Measurements from ENCODE around the gene TMEM30A. TPM values are rescaled to one million over a fixed set of nuclear protein-coding genes. Genes with fewer than 3 reads are reported as not detected.
A peak's percentile ranks its signal among the peaks of the same experiment; 100 is the strongest.

Gene TMEM30A
- total and polyA plus RNA-seq, 2 of the 13 experiments (the other 11 are each of a cell fraction or from before 2014, with no cell fraction given): 17.6 to 54.4 TPM

DNA sequence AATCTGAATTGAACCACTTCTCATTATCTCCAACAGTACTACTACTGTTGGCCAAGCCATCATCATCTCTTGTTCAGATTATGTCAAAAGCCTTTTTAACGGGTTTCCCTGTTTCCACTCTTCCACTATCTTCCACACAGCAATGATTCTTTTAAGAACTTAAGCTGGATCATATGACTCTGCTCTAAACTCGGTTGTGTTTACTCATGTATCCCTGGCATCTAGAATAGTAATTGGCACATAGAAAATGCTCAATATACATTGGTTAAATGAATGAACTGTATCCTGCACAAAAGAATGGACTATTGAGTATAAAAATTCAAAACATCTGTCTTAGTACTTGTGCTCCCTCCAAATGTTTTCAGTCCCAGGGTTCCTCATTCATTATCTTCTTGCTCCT lies 38.2 kb downstream of the TMEM30A start:
- intact Hi-C loops (cut with micrococcal nuclease; ENCODE audit: unreplicated experiment): no loop called here
- Histone ChIP-seq H3K36me3 (replicated peaks in 1 of 2; ENCODE audit: control insufficient read depth in 1 of 2, insufficient read depth in 2 of 2, low read length in 2 of 2) (no peaks in the 10 kb centered on the region; a peak in 1 of 5 replicates), H3K4me2 (ENCODE audit: low read depth, low read length) (no peak overlapping the region), H3K27me3 (ENCODE audit: control insufficient read depth in 1 of 2, insufficient read depth in 2 of 2, low read length in 2 of 2) (no peaks in the 10 kb centered on the region; a peak in 1 of 5 replicates), H3K4me1 (ENCODE audit: insufficient read depth, low read length) (peaks cover 15% of the 10 kb centered on the region), H3K27ac (ENCODE audit: extremely low read length, insufficient read depth, low read length) (no peak overlapping the region), H3K4me3 (replicated peaks in 1 of 3; ENCODE audit: insufficient read depth in 1 of 3, low read depth in 2 of 3, low read length in 3 of 3) (no peak overlapping the region), H2AFZ (ENCODE audit: low read length) (no peak overlapping the region), H3K9me3 (ENCODE audit: low read length) (no peaks in the 10 kb centered on the region), H3K9ac (ENCODE audit: insufficient read depth, low read depth, low read length) (no peak overlapping the region), H3K79me2 (ENCODE audit: insufficient read depth, low read length) (peaks cover 21% of the 10 kb centered on the region), H4K20me1 (ENCODE audit: insufficient read depth, low read length) (peaks cover 5% of the 10 kb centered on the region; the same call in 1 of the 2 replicates)
- no peak for TF ChIP-seq NFYB (CRISPR knock-in tag; IDR thresholded peaks at IDR 0.05)
- no peak for DNase-seq (ENCODE audit: low spot score)
- in situ Hi-C loops (cut with HindIII; ENCODE audit: extremely low pct_ligation_motif_present, low pct_unique_long_range_greater_than_20kb): no loop called here
- no peak for ATAC-seq
- ChIA-PET CTCF (ENCODE audit: low intra/inter-chr PET ratio, low total read pairs) (no interaction called here), POLR2A (no interaction called here)
- WGBS (ENCODE audit: low lambda C conversion rate): 0% methylated on average over 2 of the region's 2 CpGs
- no peak for FAIRE-seq
- no TSS peak for BruUV-seq (replicated peaks)

DNA sequence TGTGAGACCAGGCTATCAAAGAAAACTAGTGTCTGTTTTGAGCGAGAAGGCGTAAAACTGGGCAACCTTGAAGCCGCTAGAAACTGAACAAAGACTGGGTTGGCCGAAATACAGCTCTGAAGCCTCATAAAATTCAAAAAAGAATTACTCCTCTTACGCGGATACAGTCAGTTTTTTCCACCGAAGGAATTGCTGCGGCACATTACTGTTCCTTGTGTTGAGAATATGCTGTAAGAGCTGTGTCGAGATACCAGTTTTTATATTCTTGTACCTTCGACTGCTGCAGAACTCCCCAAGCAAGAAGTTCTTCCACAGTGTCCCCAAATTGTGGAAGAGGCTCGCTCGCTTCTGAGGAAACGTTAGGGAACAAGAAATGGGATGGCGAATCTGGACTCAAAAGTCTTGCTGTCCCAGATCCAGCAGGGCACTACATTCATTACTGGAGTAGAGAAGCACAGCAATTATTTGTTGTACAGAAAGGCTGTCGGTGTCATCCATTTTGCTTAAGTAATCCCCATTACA lies 40.5 kb downstream of the TMEM30A start:
- Histone ChIP-seq H2AFZ (ENCODE audit: low read length) (peak overlapping the region; percentile 91), H3K79me2 (ENCODE audit: insufficient read depth, low read length) (peaks cover 31% of the 10 kb centered on the region), H3K9me3 (ENCODE audit: low read length) (no peaks in the 10 kb centered on the region), H3K9ac (ENCODE audit: insufficient read depth, low read depth, low read length) (peak overlapping the region; percentile 97), H3K27me3 (ENCODE audit: control insufficient read depth in 1 of 2, insufficient read depth in 2 of 2, low read length in 2 of 2) (no peaks in the 10 kb centered on the region; a peak in 1 of 5 replicates), H3K36me3 (replicated peaks in 1 of 2; ENCODE audit: control insufficient read depth in 1 of 2, insufficient read depth in 2 of 2, low read length in 2 of 2) (peaks cover under 1 to 8% of the 10 kb centered on the region in 2 experiments; a peak in 4 of 5 replicates), H3K27ac (ENCODE audit: extremely low read length, insufficient read depth, low read length) (peak overlapping the region; percentile 91), H4K20me1 (ENCODE audit: insufficient read depth, low read length) (peaks cover 8% of the 10 kb centered on the region; the same call in 1 of the 2 replicates), H3K4me3 (replicated peaks in 1 of 3; ENCODE audit: insufficient read depth in 1 of 3, low read depth in 2 of 3, low read length in 3 of 3) (peak overlapping the region; percentile 84 to 93 (median 89)), H3K4me1 (ENCODE audit: insufficient read depth, low read length) (peaks cover 22% of the 10 kb centered on the region), H3K4me2 (ENCODE audit: low read depth, low read length) (peak overlapping the region; percentile 91)
- ATAC-seq: peak; percentile 34
- POLR2A ChIA-PET: interaction anchor here (0.7 to 2.8 kb wide), 9 partner anchors 20 to 1590 kb away, joined by 3 to 28 read pairs (median 5); partner anchors contain the start of genes SENP6 and TMEM30A
- 2% methylated on average over 15 of the region's 15 CpGs for WGBS (ENCODE audit: low lambda C conversion rate)
- in situ Hi-C loops (cut with HindIII; ENCODE audit: extremely low pct_ligation_motif_present, low pct_unique_long_range_greater_than_20kb) (no loop called here), intact Hi-C loops (cut with micrococcal nuclease; ENCODE audit: unreplicated experiment) (loop anchor here (1.0 to 5.0 kb wide), 2 partner anchors 40 to 1592 kb away; partner anchors contain the start of genes SLC17A5 and TMEM30A)
- BruUV-seq (replicated peaks): TSS peak; percentile 99
- FAIRE-seq: no peak
- CTCF ChIA-PET (ENCODE audit: low intra/inter-chr PET ratio, low total read pairs): no interaction called here
- no peak for DNase-seq (ENCODE audit: low spot score)
- TF ChIP-seq ASH2L (IDR thresholded peaks at IDR 0.05; ENCODE audit: insufficient read length, low read depth, low read length): peak; percentile 60
- TF ChIP-seq, protein P1, sequence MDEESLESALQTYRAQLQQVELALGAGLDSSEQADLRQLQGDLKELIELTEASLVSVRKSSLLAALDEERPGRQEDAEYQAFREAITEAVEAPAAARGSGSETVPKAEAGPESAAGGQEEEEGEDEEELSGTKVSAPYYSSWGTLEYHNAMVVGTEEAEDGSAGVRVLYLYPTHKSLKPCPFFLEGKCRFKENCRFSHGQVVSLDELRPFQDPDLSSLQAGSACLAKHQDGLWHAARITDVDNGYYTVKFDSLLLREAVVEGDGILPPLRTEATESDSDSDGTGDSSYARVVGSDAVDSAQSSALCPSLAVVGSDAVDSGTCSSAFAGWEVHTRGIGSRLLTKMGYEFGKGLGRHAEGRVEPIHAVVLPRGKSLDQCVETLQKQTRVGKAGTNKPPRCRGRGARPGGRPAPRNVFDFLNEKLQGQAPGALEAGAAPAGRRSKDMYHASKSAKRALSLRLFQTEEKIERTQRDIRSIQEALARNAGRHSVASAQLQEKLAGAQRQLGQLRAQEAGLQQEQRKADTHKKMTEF (CRISPR knock-in tag; IDR thresholded peaks at IDR 0.05): 0 out of 2 replicates have a peak, but pooled peaks have one; percentile 11
- no peak for TF ChIP-seq SRSF4 (IDR thresholded peaks at IDR 0.05; ENCODE audit: low read depth, low read length, poor library complexity, severe bottlenecking)
- no peak for TF ChIP-seq PAF1 (CRISPR knock-in tag; IDR thresholded peaks at IDR 0.05)
- peak; percentile 6; the same call in 1 of the 2 replicates for TF ChIP-seq NFYB (CRISPR knock-in tag; IDR thresholded peaks at IDR 0.05)
- TF ChIP-seq GFI1 (CRISPR knock-in tag; IDR thresholded peaks at IDR 0.05; ENCODE audit: borderline replicate concordance): 0 out of 2 replicates have a peak, but pooled peaks have one; percentile 33
- peak; percentile 13; the same call in 1 of the 2 replicates for TF ChIP-seq RBFOX2 (IDR thresholded peaks at IDR 0.05; ENCODE audit: low read depth, low read length)
- no peak for TF ChIP-seq AKAP8 (CRISPR knock-in tag; IDR thresholded peaks at IDR 0.05)
- TF ChIP-seq LCORL (IDR thresholded peaks at IDR 0.05): no peak
- peak; percentile 8; the same call in 1 of the 2 replicates for TF ChIP-seq LCORL (CRISPR knock-in tag; IDR thresholded peaks at IDR 0.05)
- no peak for TF ChIP-seq NR1H2 (CRISPR knock-in tag; IDR thresholded peaks at IDR 0.05; ENCODE audit: borderline replicate concordance, low read depth)
- TF ChIP-seq MTA3 (CRISPR knock-in tag; IDR thresholded peaks at IDR 0.05): no peak
- TF ChIP-seq, protein P2, sequence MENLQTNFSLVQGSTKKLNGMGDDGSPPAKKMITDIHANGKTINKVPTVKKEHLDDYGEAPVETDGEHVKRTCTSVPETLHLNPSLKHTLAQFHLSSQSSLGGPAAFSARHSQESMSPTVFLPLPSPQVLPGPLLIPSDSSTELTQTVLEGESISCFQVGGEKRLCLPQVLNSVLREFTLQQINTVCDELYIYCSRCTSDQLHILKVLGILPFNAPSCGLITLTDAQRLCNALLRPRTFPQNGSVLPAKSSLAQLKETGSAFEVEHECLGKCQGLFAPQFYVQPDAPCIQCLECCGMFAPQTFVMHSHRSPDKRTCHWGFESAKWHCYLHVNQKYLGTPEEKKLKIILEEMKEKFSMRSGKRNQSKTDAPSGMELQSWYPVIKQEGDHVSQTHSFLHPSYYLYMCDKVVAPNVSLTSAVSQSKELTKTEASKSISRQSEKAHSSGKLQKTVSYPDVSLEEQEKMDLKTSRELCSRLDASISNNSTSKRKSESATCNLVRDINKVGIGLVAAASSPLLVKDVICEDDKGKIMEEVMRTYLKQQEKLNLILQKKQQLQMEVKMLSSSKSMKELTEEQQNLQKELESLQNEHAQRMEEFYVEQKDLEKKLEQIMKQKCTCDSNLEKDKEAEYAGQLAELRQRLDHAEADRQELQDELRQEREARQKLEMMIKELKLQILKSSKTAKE (CRISPR knock-in tag; IDR thresholded peaks at IDR 0.05; ENCODE audit: borderline replicate concordance): no peak
- no peak for TF ChIP-seq PTBP1 (IDR thresholded peaks at IDR 0.05; ENCODE audit: low read depth, low read length, poor library complexity, severe bottlenecking)
- TF ChIP-seq JARID2 (CRISPR knock-in tag; IDR thresholded peaks at IDR 0.05; ENCODE audit: insufficient replicate concordance): no peak

All from HepG2 (cell line).